GM18867 (cell line): ENCODE results near the gene EDEM1.
A peak's percentile ranks its signal among the peaks of the same experiment; 100 is the strongest.
"Not testable (repeated sequence)": the region's sequence is repeated elsewhere in the genome, so short reads cannot be mapped to it uniquely, and the experiment has no call there.

ENCODE experiments used
- ATAC-seq: cut with Tn5 transposase; IDR thresholded peaks from one replicate; pipeline ENCODE4 v1.9.1; 2021; ENCODE audit warnings: mild to moderate bottlenecking, moderate library complexity; ENCODE audit not compliant: unreplicated experiment

EDEM1 gene

GRCh38 chr3:5187156-5187919 is at the start of gene EDEM1:
EDEM1 (plus strand) TSS chr3:5187707; CDS start chr3:5187806, 99 bp downstream.
- ATAC-seq = peak; percentile 85

GRCh38 chr3:5138214-5138981 is 49.1 kb upstream of the EDEM1 start:
- no peak for ATAC-seq

GRCh38 chr3:5140230-5140621 is 47.3 kb upstream of the EDEM1 start:
- ATAC-seq = no peak

GRCh38 chr3:5140839-5141238 is 46.7 kb upstream of the EDEM1 start:
- ATAC-seq = no peak

- no peak for ATAC-seq
These were observed 45.7 kb upstream of the EDEM1 start for GRCh38 chr3:5141760-5142159.

GRCh38 chr3:5143464-5143863 is 44.0 kb upstream of the EDEM1 start:
- no peak for ATAC-seq

GRCh38 chr3:5144316-5144994 is 43.1 kb upstream of the EDEM1 start:
- no peak for ATAC-seq

GRCh38 chr3:5145120-5145519 is 42.4 kb upstream of the EDEM1 start:
- ATAC-seq = no peak

- not testable (repeated sequence) for ATAC-seq
These were observed 40.4 kb upstream of the EDEM1 start for GRCh38 chr3:5147152-5147551.

GRCh38 chr3:5149306-5149880 is 38.1 kb upstream of the EDEM1 start:
- no peak for ATAC-seq

GRCh38 chr3:5151586-5151985 is 35.9 kb upstream of the EDEM1 start:
- no peak for ATAC-seq

GRCh38 chr3:5153074-5153473 is 34.4 kb upstream of the EDEM1 start:
- no peak for ATAC-seq

- no peak for ATAC-seq
These were observed 32.3 kb upstream of the EDEM1 start for GRCh38 chr3:5155241-5155640.

GRCh38 chr3:5160321-5160720 is 27.2 kb upstream of the EDEM1 start:
- no peak for ATAC-seq

GRCh38 chr3:5160940-5161858 is 26.3 kb upstream of the EDEM1 start:
- ATAC-seq = no peak

GRCh38 chr3:5162102-5162501 is 25.4 kb upstream of the EDEM1 start:
- ATAC-seq = no peak

GRCh38 chr3:5165698-5166097 is 21.8 kb upstream of the EDEM1 start:
- ATAC-seq = no peak

GRCh38 chr3:5166846-5167245 is 20.7 kb upstream of the EDEM1 start:
- no peak for ATAC-seq

- no peak for ATAC-seq
These were observed 19.4 kb upstream of the EDEM1 start for GRCh38 chr3:5168110-5168509.

GRCh38 chr3:5169807-5170206 is 17.7 kb upstream of the EDEM1 start:
- ATAC-seq = no peak
